K562 (cell line): ENCODE data around the gene CMSS1. TPM values are rescaled to one million over a fixed set of nuclear protein-coding genes. Genes with fewer than 3 reads are reported as not detected.

Source experiments
- ATAC-seq: fragments of 200-7000 bp; cut with Tn5 transposase; 3 replicates; pipeline ENCODE4 v1.9.1; 2020; ENCODE audit warnings: moderate library complexity
- BruUV-seq: library from RNA; stranded (reverse); fragments of 400-500 nt; replicated peaks from 2 replicates; lab custom pipeline; 2021; lab: Mats Ljungman, UMichigan
- CTCF ChIA-PET: fragments of 300-600 bp; formaldehyde crosslinking; extraction: SDS; loops from one replicate; lab custom pipeline; 2021; ENCODE audit warnings: low intra/inter-chr PET ratio; lab: Yijun Ruan, JAX
- POLR2A ChIA-PET: fragments of 300-600, 350-650 bp; sonication (Branson Sonifier 250); formaldehyde crosslinking; extraction: SDS; loops from one replicate; lab custom pipeline; 2021; ENCODE audit warnings: antibody characterized with exemption, inconsistent platforms; lab: Yijun Ruan, JAX
- DNase-seq, 4 experiments: peaks; one replicate each; pipeline versions ENCODE4 v3.0.0 to v3.0.0-alpha.2; 2011 to 2018; ENCODE audit warnings: low spot score in 3 of 4, mixed read lengths in 3 of 4; ENCODE audit errors: extremely low read depth in 1 of 4
- FAIRE-seq: peaks from 2 replicates; lab custom pipeline; 2011; peaks lifted over from hg19 to GRCh38; lab: Jason Lieb, UNC
- H2AFZ ChIP-seq: 2 replicates; pipeline ENCODE4 v1.6.0; 2011; ENCODE audit warnings: low read depth, low read length, control low read depth, inconsistent platforms
- H3K27ac ChIP-seq: fragments of 200-600 bp; 3 replicates; pipeline ENCODE4 v1.8.0; 2011; ENCODE audit warnings: low read depth, mild to moderate bottlenecking, control low read depth, inconsistent platforms, low read length, moderate library complexity, mixed read lengths; ENCODE audit errors: extremely low read depth
- H3K27me3 ChIP-seq, 2 experiments: fragments of 300-600 bp in 1 of 2; 2 replicates in 1 of 2; 3 replicates in 1 of 2; pipeline versions ENCODE4 v1.6.0 to v1.8.0; 2011; ENCODE audit warnings: inconsistent platforms in 2 of 2, low read length in 2 of 2, mild to moderate bottlenecking in 1 of 2, mixed read lengths in 1 of 2, moderate library complexity in 1 of 2; ENCODE audit not compliant: control insufficient read depth in 2 of 2, insufficient read depth in 2 of 2
- H3K36me3 ChIP-seq: fragments of 300-600 bp; 3 replicates; pipeline ENCODE4 v1.8.0; 2011; ENCODE audit warnings: mild to moderate bottlenecking, low read length, inconsistent platforms; ENCODE audit not compliant: control insufficient read depth, insufficient read depth
- H3K4me1 ChIP-seq, 2 experiments: fragments of 200-600 bp in 1 of 2; replicated peaks in 1 of 2; 2 replicates in 1 of 2; 3 replicates in 1 of 2; pipeline versions ENCODE4 v1.5.1 to v1.8.0; 2011; ENCODE audit warnings: inconsistent platforms in 2 of 2, low read length in 2 of 2, mild to moderate bottlenecking in 1 of 2, mixed read lengths in 1 of 2, moderate library complexity in 1 of 2; ENCODE audit not compliant: control insufficient read depth in 2 of 2, insufficient read depth in 2 of 2
- H3K4me2 ChIP-seq: 2 replicates; pipeline ENCODE4 v1.6.1; 2011; ENCODE audit warnings: low read length, control low read depth, inconsistent platforms, mixed read lengths; ENCODE audit not compliant: insufficient read depth
- H3K4me3 ChIP-seq: fragments of 200-600 bp; sonication (generic), shearing (Covaris generic); 2 replicates; pipeline ENCODE4 v1.5.1; 2016; ENCODE audit warnings: control low read depth, inconsistent platforms
- H3K79me2 ChIP-seq: fragments of 200-600 bp; 3 replicates; pipeline ENCODE4 v1.8.0; 2011; ENCODE audit warnings: low read length, inconsistent platforms; ENCODE audit not compliant: control insufficient read depth, insufficient read depth
- H3K9ac ChIP-seq, 2 experiments: 2 replicates each; pipeline versions ENCODE4 v1.6.0 to v1.6.1; 2011; ENCODE audit warnings: low read depth in 2 of 2, low read length in 2 of 2, control low read depth in 1 of 2, inconsistent platforms in 1 of 2, mild to moderate bottlenecking in 1 of 2, mixed read lengths in 1 of 2; ENCODE audit not compliant: insufficient read depth in 1 of 2
- H3K9me1 ChIP-seq: one replicate; pipeline ENCODE4 v1.6.0; 2011; ENCODE audit warnings: inconsistent platforms, mild to moderate bottlenecking, low read length, moderate library complexity; ENCODE audit not compliant: control insufficient read depth, insufficient read depth
- H3K9me3 ChIP-seq: replicated peaks from 2 replicates; pipeline ENCODE4 v1.5.1; 2011; ENCODE audit warnings: low read depth, low read length, inconsistent platforms; ENCODE audit not compliant: control insufficient read depth, insufficient read depth
- H4K20me1 ChIP-seq: replicated peaks from 2 replicates; pipeline ENCODE4 v1.6.1; 2011; ENCODE audit warnings: low read length, inconsistent platforms, mixed read lengths; ENCODE audit not compliant: control insufficient read depth, insufficient read depth
- BRD9 ChIP-seq: fragments of 450-650 bp; IDR thresholded peaks from 2 replicates; pipeline ENCODE4 v1.6.1; 2018; ENCODE audit warnings: low read depth; ENCODE audit not compliant: partially characterized antibody
- EGR1 ChIP-seq: fragments of 450-650 bp; conservative IDR thresholded peaks from 2 replicates; pipeline ENCODE4 v1.6.1; 2017; ENCODE audit warnings: mild to moderate bottlenecking
- POLR2B ChIP-seq: fragments of 450-650 bp; IDR thresholded peaks from 2 replicates; pipeline ENCODE4 v1.6.1; 2018; ENCODE audit warnings: low read depth; ENCODE audit not compliant: partially characterized antibody
- RBM22 ChIP-seq: fragments of 200-400 bp; formaldehyde crosslinking; IDR thresholded peaks from 2 replicates; pipeline ENCODE4 v1.6.1; 2018; ENCODE audit warnings: low read length, low read depth; ENCODE audit not compliant: poor library complexity, severe bottlenecking
- SREBF2 ChIP-seq: sonication (generic); formaldehyde crosslinking; IDR thresholded peaks from 2 replicates; pipeline ENCODE4 v1.4.0; 2020; ENCODE audit warnings: mild to moderate bottlenecking, missing genetic modification reagents
- WGBS: fragments of 100-300 bp; shearing (Covaris generic); methylation state at CpG from one replicate; pipeline ENCODE4 v1.1.6; 2016; ENCODE audit warnings: low coverage, mixed read lengths; ENCODE audit not compliant: insufficient coverage; ENCODE audit errors: missing lambda C conversion rate; 5-methylcytosine and 5-hydroxymethylcytosine counted together
- in situ Hi-C: fragments of 300-500 bp; cut with MboI; formaldehyde crosslinking; loops from 4 replicates; pipeline ENCODE4 v1.15.0; 2018; ENCODE audit warnings: inconsistent platforms, mixed read lengths
- intact Hi-C: fragments of 100-400 bp; cut with micrococcal nuclease; formaldehyde crosslinking; loops from 2 replicates; pipeline ENCODE4 v1.14.2; 2022
- polyA plus RNA-seq, 8 experiments: library from polyadenylated mRNA; depleted of rRNA in 4 of 8; stranded (reverse) in 5 of 8; unstranded in 3 of 8; fragments of >200 nt; fragmentation: Nextera tagmentation in 2 of 8; fragmentation: Illumina TruSeq in 1 of 8; extraction: Ambion mirVana in 2 of 8; extraction: Trizol in 1 of 8; gene quantifications; 2 replicates each; pipeline versions ENCODE4 v1.2.1 to v1.2.3, GENCODE V29; 2011 to 2014; ENCODE audit warnings: inconsistent platforms in 1 of 8, missing spikeins in 1 of 8
- total RNA-seq, 7 experiments: library from RNA; depleted of rRNA in 6 of 7; stranded (reverse); fragments of >200 nt in 6 of 7; fragmentation: Illumina TruSeq in 2 of 7; extraction: Trizol in 2 of 7; gene quantifications; 2 replicates each; pipeline versions ENCODE4 v1.2.1 to v1.2.3, GENCODE V29; 2011 to 2021; ENCODE audit warnings: low replicate concordance in 1 of 7
- TF ChIP-seq, protein P1 (sequence below): fragments of 450-650 bp; IDR thresholded peaks from 2 replicates; pipeline ENCODE4 v1.6.1; 2016; ENCODE audit warnings: missing biosample characterization, missing genetic modification characterization

Gene CMSS1
- total and polyA plus RNA-seq, 9 of the 15 experiments (the other 6 are each of a cell fraction or from before 2014, with no cell fraction given) = 46.9 to 109 (median 72.3) TPM

DNA sequence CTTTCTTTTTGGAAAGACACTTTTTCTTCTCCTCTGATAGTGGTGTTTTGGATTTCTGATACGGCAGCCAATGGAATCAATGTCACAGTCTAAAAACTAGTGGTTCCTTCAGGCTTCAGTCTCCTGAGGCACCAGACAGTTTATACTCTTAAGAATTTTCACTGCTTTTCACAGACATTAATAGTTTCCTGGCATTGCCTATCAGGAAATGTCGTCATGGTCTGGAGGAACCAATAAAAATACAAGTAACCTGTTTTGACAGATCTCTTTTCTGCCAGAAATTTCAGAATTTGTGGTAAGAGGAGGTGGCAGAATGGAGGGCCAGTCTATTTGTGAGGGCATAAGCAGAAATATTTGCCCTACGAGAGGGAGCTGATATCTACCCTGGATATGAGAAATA, 251.8 kb downstream of the CMSS1 start:
- DNase-seq = no peak
- no peaks in the 10 kb centered on the region; the same call in 2 of the 3 replicates for H3K79me2 ChIP-seq
- ATAC-seq = no peak
- peaks cover 2 to 13% of the 10 kb centered on the region in 2 experiments; a peak in 3 of 5 replicates for H3K4me1 ChIP-seq
- no peaks in the 10 kb centered on the region for H3K27me3 ChIP-seq
- intact Hi-C loops (loop anchor here (1.0 to 10.0 kb wide), 3 partner anchors 65 to 237 kb away; no protein-coding TSS in a partner anchor), in situ Hi-C loops (loop anchor here (25.0 kb wide), 1 partner anchor 232 kb away; no protein-coding TSS in a partner anchor)
- CTCF ChIA-PET = no interaction called here
- no peaks in the 10 kb centered on the region for H4K20me1 ChIP-seq
- no TSS peak for BruUV-seq
- no peak overlapping the region for H2AFZ ChIP-seq
- no peak overlapping the region for H3K4me3 ChIP-seq
- no peaks in the 10 kb centered on the region for H3K9me1 ChIP-seq
- no peak for FAIRE-seq
- POLR2A ChIA-PET = interaction anchor here (1.1 to 1.5 kb wide), 3 partner anchors 14 to 185 kb away, joined by 3 to 4 read pairs (median 3); no protein-coding TSS in a partner anchor
- TF ChIP-seq SREBF2 (CRISPR knock-in tag) = no peak
- no peak for TF ChIP-seq EGR1
- TF ChIP-seq POLR2B = no peak
- TF ChIP-seq, protein P1, sequence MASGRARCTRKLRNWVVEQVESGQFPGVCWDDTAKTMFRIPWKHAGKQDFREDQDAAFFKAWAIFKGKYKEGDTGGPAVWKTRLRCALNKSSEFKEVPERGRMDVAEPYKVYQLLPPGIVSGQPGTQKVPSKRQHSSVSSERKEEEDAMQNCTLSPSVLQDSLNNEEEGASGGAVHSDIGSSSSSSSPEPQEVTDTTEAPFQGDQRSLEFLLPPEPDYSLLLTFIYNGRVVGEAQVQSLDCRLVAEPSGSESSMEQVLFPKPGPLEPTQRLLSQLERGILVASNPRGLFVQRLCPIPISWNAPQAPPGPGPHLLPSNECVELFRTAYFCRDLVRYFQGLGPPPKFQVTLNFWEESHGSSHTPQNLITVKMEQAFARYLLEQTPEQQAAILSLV (tag) = no peak
- no peak for TF ChIP-seq RBM22
- no peak for TF ChIP-seq BRD9
- TF ChIP-seq, all 486 proteins: peak for 0
- Histone ChIP-seq H3K27ac (no peak overlapping the region), H3K4me2 (no peak overlapping the region), H3K36me3 (no peaks in the 10 kb centered on the region), H3K9me3 (no peaks in the 10 kb centered on the region), H3K9ac (no peak overlapping the region)
- WGBS = 78% methylated on average over 3 of the region's 3 CpGs
